ENCODE measurements around the gene CAB39.

The CAB39 gene

GRCh38 chr2:230757476-230757875 lies 44.8 kb downstream of the CAB39 start:
- DNase-seq (ENCODE audit: low read depth in 2 of 2), result no peak

GRCh38 chr2:230758566-230759480 lies 46.2 kb downstream of the CAB39 start:
- DNase-seq (ENCODE audit: low read depth in 2 of 2), result no peak

- DNase-seq (ENCODE audit: low read depth in 2 of 2), result no peak
Measured at GRCh38 chr2:230759481-230760167, 47.0 kb downstream of the CAB39 start.

- DNase-seq (ENCODE audit: low read depth in 2 of 2), result no peak
Measured at GRCh38 chr2:230761704-230762103, 49.1 kb downstream of the CAB39 start.

GRCh38 chr2:230762317-230762896 lies 49.8 kb downstream of the CAB39 start:
- no peak for DNase-seq (ENCODE audit: low read depth in 2 of 2)

- DNase-seq (ENCODE audit: low read depth in 2 of 2), result no peak
Measured at GRCh38 chr2:230764346-230764745, 51.7 kb downstream of the CAB39 start.

- no peak for DNase-seq (ENCODE audit: low read depth in 2 of 2)
Measured at GRCh38 chr2:230765611-230766300, 53.1 kb downstream of the CAB39 start.

- no peak for DNase-seq (ENCODE audit: low read depth in 2 of 2)
Measured at GRCh38 chr2:230767862-230768388, 55.3 kb downstream of the CAB39 start.

GRCh38 chr2:230770804-230771203 lies 58.2 kb downstream of the CAB39 start:
- no peak for DNase-seq (ENCODE audit: low read depth in 2 of 2)

GRCh38 chr2:230772156-230772555 lies 59.5 kb downstream of the CAB39 start:
- no peak for DNase-seq (ENCODE audit: low read depth in 2 of 2)

- no peak for DNase-seq (ENCODE audit: low read depth in 2 of 2)
Measured at GRCh38 chr2:230773039-230773773, 60.6 kb downstream of the CAB39 start.

- DNase-seq (ENCODE audit: low read depth in 2 of 2), result no peak
Measured at GRCh38 chr2:230774348-230774951, 61.8 kb downstream of the CAB39 start.

GRCh38 chr2:230775737-230776136 lies 63.1 kb downstream of the CAB39 start:
- DNase-seq (ENCODE audit: low read depth in 2 of 2), result no peak

- DNase-seq (ENCODE audit: low read depth in 2 of 2), result no peak
Measured at GRCh38 chr2:230777721-230778120, 65.1 kb downstream of the CAB39 start.

GRCh38 chr2:230778350-230779063 lies 65.9 kb downstream of the CAB39 start:
- DNase-seq (ENCODE audit: low read depth in 2 of 2), result no peak

- no peak for DNase-seq (ENCODE audit: low read depth in 2 of 2)
Measured at GRCh38 chr2:230779126-230779525, 66.5 kb downstream of the CAB39 start.

GRCh38 chr2:230779607-230780006 lies 67.0 kb downstream of the CAB39 start:
- no peak for DNase-seq (ENCODE audit: low read depth in 2 of 2)

GRCh38 chr2:230781130-230781797 lies 68.6 kb downstream of the CAB39 start:
- DNase-seq (ENCODE audit: low read depth in 2 of 2), result no peak

- DNase-seq (ENCODE audit: low read depth in 2 of 2), result no peak
Measured at GRCh38 chr2:230783101-230783500, 70.5 kb downstream of the CAB39 start.

Data from activated CD4-positive, alpha-beta T cell treated with anti-CD3 and anti-CD28 coated beads for 24 hours (primary cell).